Measurements from ENCODE around the gene HSPA1L. TPM values are rescaled to one million over a fixed set of nuclear protein-coding genes. Genes with fewer than 3 reads are reported as not detected.

The HSPA1L gene
- total and polyA plus RNA-seq, 10 of the 15 experiments (the other 5 are each of a cell fraction or from before 2014, with no cell fraction given) = 0.69 to 2.5 (median 1.5) TPM

DNA sequence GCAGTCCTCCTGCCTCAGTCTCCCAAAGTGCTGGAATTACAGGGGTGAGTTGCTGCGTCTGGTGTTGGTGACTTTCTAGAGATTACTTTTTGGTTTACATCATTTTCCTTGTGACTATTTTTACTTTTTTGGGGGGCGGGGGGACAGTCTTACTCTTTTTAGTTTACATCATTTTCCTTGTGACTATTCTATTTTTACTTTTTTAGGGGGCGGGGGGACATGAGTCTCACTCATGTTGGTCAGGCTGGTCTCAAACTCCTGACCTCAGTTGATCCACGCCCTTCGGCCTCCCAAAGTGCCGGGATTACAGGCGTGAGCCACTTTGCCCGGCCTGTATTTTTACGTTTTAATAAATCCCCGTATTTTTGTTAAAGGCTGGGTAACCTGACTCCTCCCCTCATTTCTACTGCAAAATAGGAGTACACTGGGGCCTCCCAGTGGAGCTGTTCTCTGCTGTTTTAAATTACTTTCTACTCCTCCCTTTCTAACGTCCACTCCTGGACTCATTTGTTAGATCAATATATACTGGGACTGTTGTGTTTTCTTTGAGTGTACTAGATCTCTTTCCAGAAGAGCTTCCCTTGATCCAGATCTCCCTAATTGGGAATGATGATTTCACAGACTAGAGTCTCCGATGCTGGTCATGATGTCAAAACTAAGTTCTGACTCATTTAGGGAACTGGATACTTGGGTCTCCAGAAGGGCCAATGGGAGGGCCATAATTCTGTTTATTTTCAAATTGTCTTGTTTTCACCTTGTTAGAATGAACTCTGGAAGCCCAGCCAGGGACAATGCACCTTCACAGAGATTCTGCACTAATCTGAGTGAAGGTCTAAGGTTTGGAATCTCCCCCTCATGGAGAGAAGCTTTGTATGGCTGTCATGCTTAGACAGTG, 21.6 kb upstream of the HSPA1L start (continued):
- TF ChIP-seq TAF1 (IDR thresholded peaks at IDR 0.05; ENCODE audit: borderline replicate concordance, low read depth, low read length) = no peak
- TF ChIP-seq, protein P1, sequence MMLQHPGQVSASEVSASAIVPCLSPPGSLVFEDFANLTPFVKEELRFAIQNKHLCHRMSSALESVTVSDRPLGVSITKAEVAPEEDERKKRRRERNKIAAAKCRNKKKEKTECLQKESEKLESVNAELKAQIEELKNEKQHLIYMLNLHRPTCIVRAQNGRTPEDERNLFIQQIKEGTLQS (IDR thresholded peaks at IDR 0.05; ENCODE audit: borderline replicate concordance, extremely low read depth, low read depth, low read length) = no peak
- TF ChIP-seq RAD21 (IDR thresholded peaks at IDR 0.05; ENCODE audit: insufficient read depth, low read depth, low read length) = no peak
- peak in 1 of 2 experiments; percentile 8; a peak in 1 of 4 replicates for TF ChIP-seq IKZF2 (IDR thresholded peaks at IDR 0.05)
- TF ChIP-seq CBX5 (IDR thresholded peaks at IDR 0.05; ENCODE audit: low read depth) = no peak
- TF ChIP-seq, protein P2, sequence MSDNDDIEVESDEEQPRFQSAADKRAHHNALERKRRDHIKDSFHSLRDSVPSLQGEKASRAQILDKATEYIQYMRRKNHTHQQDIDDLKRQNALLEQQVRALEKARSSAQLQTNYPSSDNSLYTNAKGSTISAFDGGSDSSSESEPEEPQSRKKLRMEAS (IDR thresholded peaks at IDR 0.05; ENCODE audit: low read depth, low read length) = no peak
- no peak for TF ChIP-seq HDGF (IDR thresholded peaks at IDR 0.05)
- TF ChIP-seq, protein P3, sequence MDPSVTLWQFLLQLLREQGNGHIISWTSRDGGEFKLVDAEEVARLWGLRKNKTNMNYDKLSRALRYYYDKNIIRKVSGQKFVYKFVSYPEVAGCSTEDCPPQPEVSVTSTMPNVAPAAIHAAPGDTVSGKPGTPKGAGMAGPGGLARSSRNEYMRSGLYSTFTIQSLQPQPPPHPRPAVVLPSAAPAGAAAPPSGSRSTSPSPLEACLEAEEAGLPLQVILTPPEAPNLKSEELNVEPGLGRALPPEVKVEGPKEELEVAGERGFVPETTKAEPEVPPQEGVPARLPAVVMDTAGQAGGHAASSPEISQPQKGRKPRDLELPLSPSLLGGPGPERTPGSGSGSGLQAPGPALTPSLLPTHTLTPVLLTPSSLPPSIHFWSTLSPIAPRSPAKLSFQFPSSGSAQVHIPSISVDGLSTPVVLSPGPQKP (IDR thresholded peaks at IDR 0.05; ENCODE audit: low read depth, low read length) = no peak
- TF ChIP-seq, protein P4, sequence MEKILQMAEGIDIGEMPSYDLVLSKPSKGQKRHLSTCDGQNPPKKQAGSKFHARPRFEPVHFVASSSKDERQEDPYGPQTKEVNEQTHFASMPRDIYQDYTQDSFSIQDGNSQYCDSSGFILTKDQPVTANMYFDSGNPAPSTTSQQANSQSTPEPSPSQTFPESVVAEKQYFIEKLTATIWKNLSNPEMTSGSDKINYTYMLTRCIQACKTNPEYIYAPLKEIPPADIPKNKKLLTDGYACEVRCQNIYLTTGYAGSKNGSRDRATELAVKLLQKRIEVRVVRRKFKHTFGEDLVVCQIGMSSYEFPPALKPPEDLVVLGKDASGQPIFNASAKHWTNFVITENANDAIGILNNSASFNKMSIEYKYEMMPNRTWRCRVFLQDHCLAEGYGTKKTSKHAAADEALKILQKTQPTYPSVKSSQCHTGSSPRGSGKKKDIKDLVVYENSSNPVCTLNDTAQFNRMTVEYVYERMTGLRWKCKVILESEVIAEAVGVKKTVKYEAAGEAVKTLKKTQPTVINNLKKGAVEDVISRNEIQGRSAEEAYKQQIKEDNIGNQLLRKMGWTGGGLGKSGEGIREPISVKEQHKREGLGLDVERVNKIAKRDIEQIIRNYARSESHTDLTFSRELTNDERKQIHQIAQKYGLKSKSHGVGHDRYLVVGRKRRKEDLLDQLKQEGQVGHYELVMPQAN (conservative IDR thresholded peaks at IDR 0.05) = no peak
- no peak for TF ChIP-seq MXI1 (IDR thresholded peaks at IDR 0.05; ENCODE audit: low read depth, low read length)
- peak; percentile 35 for TF ChIP-seq MEF2B (IDR thresholded peaks at IDR 0.05; ENCODE audit: partially characterized antibody, poor library complexity, severe bottlenecking)
- no peak for TF ChIP-seq HDAC6 (IDR thresholded peaks at IDR 0.05; ENCODE audit: unreplicated experiment)
- TF ChIP-seq, protein P5, sequence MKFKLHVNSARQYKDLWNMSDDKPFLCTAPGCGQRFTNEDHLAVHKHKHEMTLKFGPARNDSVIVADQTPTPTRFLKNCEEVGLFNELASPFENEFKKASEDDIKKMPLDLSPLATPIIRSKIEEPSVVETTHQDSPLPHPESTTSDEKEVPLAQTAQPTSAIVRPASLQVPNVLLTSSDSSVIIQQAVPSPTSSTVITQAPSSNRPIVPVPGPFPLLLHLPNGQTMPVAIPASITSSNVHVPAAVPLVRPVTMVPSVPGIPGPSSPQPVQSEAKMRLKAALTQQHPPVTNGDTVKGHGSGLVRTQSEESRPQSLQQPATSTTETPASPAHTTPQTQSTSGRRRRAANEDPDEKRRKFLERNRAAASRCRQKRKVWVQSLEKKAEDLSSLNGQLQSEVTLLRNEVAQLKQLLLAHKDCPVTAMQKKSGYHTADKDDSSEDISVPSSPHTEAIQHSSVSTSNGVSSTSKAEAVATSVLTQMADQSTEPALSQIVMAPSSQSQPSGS (IDR thresholded peaks at IDR 0.05; ENCODE audit: low read length) = no peak; the same call in 1 of the 2 replicates
- TF ChIP-seq, protein P6, sequence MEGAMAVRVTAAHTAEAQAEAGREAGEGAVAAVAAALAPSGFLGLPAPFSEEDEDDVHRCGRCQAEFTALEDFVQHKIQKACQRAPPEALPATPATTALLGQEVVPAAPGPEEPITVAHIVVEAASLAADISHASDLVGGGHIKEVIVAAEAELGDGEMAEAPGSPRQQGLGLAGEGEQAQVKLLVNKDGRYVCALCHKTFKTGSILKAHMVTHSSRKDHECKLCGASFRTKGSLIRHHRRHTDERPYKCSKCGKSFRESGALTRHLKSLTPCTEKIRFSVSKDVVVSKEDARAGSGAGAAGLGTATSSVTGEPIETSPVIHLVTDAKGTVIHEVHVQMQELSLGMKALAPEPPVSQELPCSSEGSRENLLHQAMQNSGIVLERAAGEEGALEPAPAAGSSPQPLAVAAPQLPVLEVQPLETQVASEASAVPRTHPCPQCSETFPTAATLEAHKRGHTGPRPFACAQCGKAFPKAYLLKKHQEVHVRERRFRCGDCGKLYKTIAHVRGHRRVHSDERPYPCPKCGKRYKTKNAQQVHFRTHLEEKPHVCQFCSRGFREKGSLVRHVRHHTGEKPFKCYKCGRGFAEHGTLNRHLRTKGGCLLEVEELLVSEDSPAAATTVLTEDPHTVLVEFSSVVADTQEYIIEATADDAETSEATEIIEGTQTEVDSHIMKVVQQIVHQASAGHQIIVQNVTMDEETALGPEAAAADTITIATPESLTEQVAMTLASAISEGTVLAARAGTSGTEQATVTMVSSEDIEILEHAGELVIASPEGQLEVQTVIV (IDR thresholded peaks at IDR 0.05; ENCODE audit: borderline replicate concordance, partially characterized antibody) = no peak
- TF ChIP-seq JUND (IDR thresholded peaks at IDR 0.05; ENCODE audit: low read depth, low read length) = no peak
- TF ChIP-seq MYB (IDR thresholded peaks at IDR 0.05; ENCODE audit: borderline replicate concordance, low read depth, low read length) = no peak
- no peak for TF ChIP-seq FOS (IDR thresholded peaks at IDR 0.05; ENCODE audit: borderline replicate concordance, extremely low read depth, insufficient read length)

All from GM12878 (cell line).